Gastroesophageal sphincter (tissue), 4 donors: ENCODE results near the gene SPRR2G. TPM values are rescaled to one million over a fixed set of nuclear protein-coding genes. Genes with fewer than 3 reads are reported as not detected.
"Not testable (repeated sequence)": the region's sequence is repeated elsewhere in the genome, so short reads cannot be mapped to it uniquely, and the experiment has no call there.

Experiments used
- ATAC-seq: fragments of 150-250 bp; one replicate; pipeline ENCODE4 v1.9.1; 2016; ENCODE audit warnings: mild to moderate bottlenecking, moderate library complexity
- H3K27ac ChIP-seq, 4 donors: fragments of 200-600 bp; sonication (generic) in 3 of 4; 1 replicate in 3 of 4; 2 replicates in 1 of 4; pipeline ENCODE4 v1.5.1; 2016 to 2019
- H3K27me3 ChIP-seq: fragments of 200-600 bp; sonication (generic); one replicate; pipeline ENCODE4 v1.5.1; 2019
- H3K36me3 ChIP-seq, 2 donors: fragments of 200-600 bp; sonication (generic); one replicate each; pipeline ENCODE4 v1.5.1; 2019; ENCODE audit warnings: control low read depth in 1 of 2
- H3K4me1 ChIP-seq, 3 donors: fragments of 200-600 bp; sonication (generic); 1 replicate in 2 of 3; 2 replicates in 1 of 3; pipeline ENCODE4 v1.5.1; 2016 to 2019; ENCODE audit warnings: control low read depth in 2 of 3
- H3K4me3 ChIP-seq, 2 donors: fragments of 200-600 bp; sonication (generic); one replicate each; pipeline ENCODE4 v1.5.1; 2019; ENCODE audit warnings: mild to moderate bottlenecking in 1 of 2, moderate library complexity in 1 of 2
- H3K9me3 ChIP-seq, 3 donors: fragments of 200-600 bp; sonication (generic); one replicate each; pipeline ENCODE4 v1.5.1; 2017 to 2019; ENCODE audit warnings: control low read depth in 2 of 3
- CTCF ChIP-seq, 4 experiments: fragments of 200-600 bp in 2 of 4; fragments of 450-650 bp in 2 of 4; sonication (generic) in 1 of 4; IDR thresholded peaks; one replicate each; pipeline ENCODE4 v1.5.1; 2017 to 2019; ENCODE audit warnings: antibody characterized with exemption in 4 of 4, mild to moderate bottlenecking in 2 of 4, moderate library complexity in 2 of 4
- EP300 ChIP-seq: sonication (generic); formaldehyde crosslinking; IDR thresholded peaks from one replicate; pipeline ENCODE4 v1.6.1; 2017; ENCODE audit warnings: antibody characterized with exemption, mild to moderate bottlenecking
- POLR2A ChIP-seq, 2 donors: fragments of 450-650 bp; IDR thresholded peaks; one replicate each; pipeline ENCODE4 v1.6.1; 2017; ENCODE audit warnings: antibody characterized with exemption in 2 of 2, mild to moderate bottlenecking in 2 of 2, moderate library complexity in 1 of 2
- POLR2AphosphoS5 ChIP-seq: sonication (generic); formaldehyde crosslinking; IDR thresholded peaks from one replicate; pipeline ENCODE4 v1.6.1; 2017; ENCODE audit warnings: antibody characterized with exemption
- WGBS, 2 donors: methylation state at CpG; one replicate each; pipeline ENCODE4 v1.1.5; 2018; ENCODE audit warnings: low coverage in 1 of 2; 5-methylcytosine and 5-hydroxymethylcytosine counted together
- total RNA-seq, 4 donors: library from RNA; depleted of rRNA; stranded (reverse); fragments of >200 nt; gene quantifications; one replicate each; pipeline ENCODE4 v1.1.0, GENCODE V29; 2016

Gene SPRR2G
- total RNA-seq, 4 donors from 2014 or later: not detected

GRCh38 chr1:153190373-153190772, 39.7 kb upstream of the SPRR2G start:
- no peaks in the 10 kb centered on the region for H3K27me3 ChIP-seq
- WGBS, 2 donors: 11 to 19% methylated on average over 3 of the region's 3 CpGs
- no peak for ATAC-seq
- H3K36me3 ChIP-seq: no peaks in the 10 kb centered on the region
- peaks cover 0 to 25% (median 0%) of the 10 kb centered on the region in 3 donors for H3K9me3 ChIP-seq
- no peaks in the 10 kb centered on the region for H3K4me1 ChIP-seq
- no peak overlapping the region for H3K27ac ChIP-seq
- no peak overlapping the region for H3K4me3 ChIP-seq
- TF ChIP-seq POLR2A (IDR thresholded peaks at IDR 0.05) (no peak), EP300 (no peak), POLR2AphosphoS5 (no peak), CTCF (IDR thresholded peaks at IDR 0.05) (no peak)

GRCh38 chr1:153188301-153188700, 37.6 kb upstream of the SPRR2G start:
- ATAC-seq, H3K36me3 ChIP-seq, H3K27ac ChIP-seq, H3K4me1 ChIP-seq, H3K4me3 ChIP-seq, H3K27me3 ChIP-seq: not testable (repeated sequence)
- 80% methylated on average over 1 of the region's 4 CpGs; no CpG with 5 or more reads in 1 of the 2 donors for WGBS, 2 donors
- peaks cover 0 to 40% (median 0%) of the 10 kb centered on the region in 3 donors for H3K9me3 ChIP-seq

GRCh38 chr1:153180556-153180955, 29.9 kb upstream of the SPRR2G start:
- no peak for TF ChIP-seq POLR2A (IDR thresholded peaks at IDR 0.05)
- TF ChIP-seq CTCF (IDR thresholded peaks at IDR 0.05): no peak
- no peak for TF ChIP-seq EP300
- no peak for TF ChIP-seq POLR2AphosphoS5
- WGBS, 2 donors: 78 to 80% methylated on average over 4 of the region's 4 CpGs
- Histone ChIP-seq H3K27me3 (no peaks in the 10 kb centered on the region), H3K27ac (no peak overlapping the region), H3K4me3 (no peak overlapping the region), H3K36me3 (no peaks in the 10 kb centered on the region), H3K4me1 (no peaks in the 10 kb centered on the region), H3K9me3 (peaks cover 0 to 28% (median 0%) of the 10 kb centered on the region in 3 donors)
- no peak for ATAC-seq

- no peaks in the 10 kb centered on the region for H3K27me3 ChIP-seq
- ATAC-seq: no peak
- H3K27ac ChIP-seq: no peak overlapping the region
- peaks cover 0 to 16% (median 0%) of the 10 kb centered on the region in 3 donors for H3K9me3 ChIP-seq
- H3K4me1 ChIP-seq: no peaks in the 10 kb centered on the region
- H3K4me3 ChIP-seq: no peak overlapping the region
- no peaks in the 10 kb centered on the region for H3K36me3 ChIP-seq
- TF ChIP-seq POLR2AphosphoS5: no peak
- no peak for TF ChIP-seq CTCF (IDR thresholded peaks at IDR 0.05)
- no peak for TF ChIP-seq POLR2A (IDR thresholded peaks at IDR 0.05)
- TF ChIP-seq EP300: no peak
Measured at GRCh38 chr1:153178922-153179321, 28.2 kb upstream of the SPRR2G start.

- H3K36me3 ChIP-seq: no peaks in the 10 kb centered on the region
- no peak overlapping the region for H3K27ac ChIP-seq
- no peaks in the 10 kb centered on the region for H3K4me1 ChIP-seq
- TF ChIP-seq POLR2AphosphoS5: no peak
- H3K27me3 ChIP-seq: no peaks in the 10 kb centered on the region
- peaks cover 0 to 8% (median 0%) of the 10 kb centered on the region in 3 donors for H3K9me3 ChIP-seq
- ATAC-seq: no peak
- no peak overlapping the region for H3K4me3 ChIP-seq
Measured at GRCh38 chr1:153174624-153175023, 23.9 kb upstream of the SPRR2G start.

GRCh38 chr1:153168686-153169085, 18.0 kb upstream of the SPRR2G start:
- Histone ChIP-seq H3K4me3 (no peak overlapping the region), H3K36me3 (no peaks in the 10 kb centered on the region), H3K4me1 (no peaks in the 10 kb centered on the region), H3K27ac (no peak overlapping the region), H3K27me3 (no peaks in the 10 kb centered on the region), H3K9me3 (no peaks in the 10 kb centered on the region)
- 48 to 57% methylated on average over 2 of the region's 2 CpGs for WGBS, 2 donors
- TF ChIP-seq CTCF (IDR thresholded peaks at IDR 0.05) (no peak), EP300 (no peak), POLR2A (IDR thresholded peaks at IDR 0.05) (no peak), POLR2AphosphoS5 (no peak)
- ATAC-seq: no peak
